ENCODE results near the gene PRKACA. TPM values are rescaled to one million over a fixed set of nuclear protein-coding genes. Genes with fewer than 3 reads are reported as not detected.

The PRKACA gene
- total RNA-seq, 1 donor from 2014 or later = 494 TPM

DNA sequence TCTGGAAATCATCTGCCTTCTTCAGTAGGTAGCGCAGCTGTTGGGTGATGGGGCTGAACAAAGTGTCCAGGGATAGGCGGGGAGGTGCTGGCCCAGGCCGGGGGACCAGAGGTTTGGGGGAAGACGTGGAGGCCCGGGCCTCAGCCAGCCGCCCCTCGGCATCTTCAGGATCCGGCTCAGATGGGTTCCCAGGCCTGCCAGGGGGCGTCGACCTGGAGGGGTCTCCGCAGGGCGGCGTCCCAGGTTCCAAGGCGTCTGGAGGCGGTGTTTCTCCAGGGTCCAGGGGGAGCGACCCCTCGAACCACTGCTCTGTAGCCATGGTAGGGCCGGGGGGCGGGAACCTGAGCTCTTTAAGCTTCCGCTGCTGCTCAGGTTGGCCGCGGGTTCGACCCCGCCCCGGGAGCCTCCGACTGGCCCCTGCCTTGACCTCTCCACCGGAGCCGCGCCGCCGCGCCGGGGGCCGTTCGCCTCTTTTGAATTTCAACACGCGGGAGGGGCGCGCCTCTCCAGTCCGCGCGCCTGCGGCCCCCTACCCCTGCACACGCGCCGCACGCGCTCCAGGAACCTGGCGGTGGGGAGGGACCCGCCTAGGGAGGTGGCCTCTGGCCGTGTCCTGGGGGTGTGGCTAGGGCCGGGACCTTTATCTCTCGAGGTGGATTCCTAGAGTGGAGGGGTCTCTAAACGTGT, 32.1 kb downstream of the PRKACA start, which contains the start of gene C19orf67:
Gene C19orf67, minus strand, starts transcription at position 475 of the 687 bp plus-strand sequence. Its CDS starts 156 bp downstream, at position 319.
- ATAC-seq = no peak
- no peak for DNase-seq (ENCODE audit: missing footprints)
- intact Hi-C loops (cut with DNase I) = no loop called here

DNA sequence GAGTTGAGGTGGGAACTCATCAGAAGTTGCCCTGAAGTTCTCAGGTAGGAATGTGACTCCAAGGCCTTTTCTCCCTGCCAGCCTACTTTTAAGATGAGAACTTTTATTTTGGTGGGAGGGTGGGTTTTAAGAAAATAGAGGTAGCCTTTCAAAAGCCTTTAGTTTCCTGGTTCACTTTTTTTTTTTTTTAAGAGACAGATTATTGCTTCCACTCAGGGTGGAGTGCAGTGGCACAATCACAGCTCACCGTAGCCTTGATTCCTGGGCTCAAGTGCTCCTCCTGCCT, 34.9 kb downstream of the PRKACA start:
- intact Hi-C loops (cut with DNase I) = loop anchor here (5.0 kb wide), 1 partner anchor 35 kb away; the partner anchor contains the start of gene PRKACA
- no peak for DNase-seq (ENCODE audit: missing footprints)
- no peak for ATAC-seq

DNA sequence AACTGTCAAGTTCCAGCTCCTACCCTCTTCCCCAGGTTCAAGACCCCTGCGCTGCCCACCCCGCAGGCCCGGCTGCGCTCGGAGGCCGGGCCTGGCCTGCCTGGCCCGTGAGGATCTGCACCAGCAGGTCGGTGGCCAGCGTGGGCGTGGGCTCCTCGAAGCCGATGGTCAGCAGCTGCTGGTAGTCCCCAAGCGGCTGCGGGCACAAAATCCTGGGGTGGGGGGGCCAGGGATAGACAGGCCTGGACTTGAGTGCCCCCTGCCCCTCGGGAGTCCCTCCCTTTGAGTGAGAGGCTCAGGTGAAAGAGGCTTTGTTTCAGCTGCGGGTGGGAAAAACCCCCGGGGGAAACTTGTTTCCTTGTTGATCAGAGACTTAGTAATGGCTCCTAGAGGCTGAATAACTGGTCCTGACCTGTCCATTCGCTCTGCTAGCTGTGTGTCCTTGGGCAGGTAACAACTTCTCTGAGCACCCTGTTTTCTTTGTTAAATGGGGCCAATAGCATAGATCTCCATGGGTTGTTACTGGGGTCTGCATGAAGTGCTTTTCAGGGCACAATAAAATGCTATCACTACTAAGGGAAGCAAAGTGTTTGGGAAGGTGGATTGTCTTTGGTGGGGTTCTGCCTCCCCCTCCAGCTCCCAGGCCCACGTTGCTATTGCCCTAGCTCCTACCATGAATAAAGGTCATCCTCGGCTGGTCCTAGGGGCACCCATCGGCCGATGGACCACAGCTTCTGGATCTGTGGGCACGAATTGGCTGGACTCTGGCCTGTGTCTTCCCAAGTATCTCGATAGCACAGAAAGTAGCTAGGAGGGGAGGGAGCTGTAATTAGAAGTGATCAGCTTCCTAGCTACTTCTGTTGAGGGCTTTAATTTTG, 35.5 kb downstream of the PRKACA start:
- ATAC-seq = no peak
- DNase-seq (ENCODE audit: missing footprints) = peak; percentile 79
- intact Hi-C loops (cut with DNase I) = loop anchor here (2.0 to 5.0 kb wide), 3 partner anchors 35 to 77 kb away; partner anchors contain the start of genes ASF1B and PRKACA

DNA sequence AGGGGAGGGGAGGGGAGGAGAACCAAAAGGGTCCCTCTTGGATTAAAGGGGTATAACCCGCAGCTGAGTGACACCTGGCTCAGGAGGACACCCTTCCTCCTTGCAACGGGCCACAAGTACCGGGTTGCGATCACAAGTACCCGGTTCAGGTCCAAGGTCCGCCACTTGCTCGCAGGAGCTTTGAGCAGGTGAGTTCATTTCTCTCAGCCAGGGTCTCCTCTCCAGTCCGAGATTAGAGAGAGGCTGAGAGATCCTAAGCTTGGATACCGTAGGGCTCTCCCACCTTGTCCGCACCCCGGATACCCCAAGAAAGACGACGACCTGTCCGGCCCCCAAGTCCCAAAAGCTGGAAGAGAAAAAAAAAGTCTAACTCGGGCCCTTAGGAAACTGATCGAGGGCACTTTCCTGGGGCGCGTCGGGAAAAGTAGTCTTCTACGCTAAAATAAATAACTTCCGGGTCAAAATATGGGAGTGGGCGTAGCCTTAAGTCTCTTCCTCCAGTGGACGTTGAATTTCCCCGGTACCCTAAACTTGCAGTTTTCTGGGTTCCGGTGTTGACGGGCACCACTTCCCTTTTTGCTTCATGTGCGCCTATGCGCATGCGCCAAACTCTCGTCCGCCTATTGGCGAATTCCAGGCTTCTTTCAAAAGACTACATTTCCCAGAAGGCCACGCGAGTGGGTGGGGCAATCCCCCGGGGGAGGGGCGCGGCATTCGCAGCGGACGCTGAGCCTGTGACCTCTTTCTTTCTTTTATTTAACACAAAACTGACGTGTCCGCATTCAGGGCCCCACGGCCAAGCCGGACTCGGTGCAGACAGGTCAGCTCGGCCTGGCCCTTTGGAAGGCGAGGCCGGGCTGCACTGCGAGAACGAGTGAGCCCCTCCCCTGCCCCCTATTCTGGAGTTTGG, 36.4 kb downstream of the PRKACA start:
- ATAC-seq (peak; percentile 96), DNase-seq (ENCODE audit: missing footprints) (peak; percentile 98)
- intact Hi-C loops (cut with DNase I) = loop anchor here (2.0 to 5.0 kb wide), 3 partner anchors 36 to 76 kb away; partner anchors contain the start of genes ASF1B and PRKACA

DNA sequence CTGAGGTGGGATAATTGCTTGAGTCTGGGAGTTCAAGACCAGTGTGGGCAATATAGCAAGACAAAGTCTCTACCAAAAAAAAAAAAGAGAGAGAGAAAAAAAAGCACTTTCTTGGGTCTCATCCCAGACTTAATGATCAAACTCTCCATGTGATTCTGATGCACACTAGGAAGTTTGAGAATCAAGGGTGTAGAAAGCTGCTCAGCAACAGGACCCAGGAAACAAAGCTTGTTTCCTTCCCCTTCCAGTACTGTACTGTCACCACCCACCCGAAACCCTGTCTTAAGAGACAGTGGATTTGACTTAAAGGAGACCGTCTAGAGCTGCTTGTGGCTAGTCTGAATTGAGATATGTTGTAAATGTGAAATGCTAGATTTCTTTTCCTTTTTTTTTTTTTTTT, 39.2 kb downstream of the PRKACA start:
- no peak for ATAC-seq
- DNase-seq (ENCODE audit: missing footprints) = no peak
- intact Hi-C loops (cut with DNase I) = loop anchor here (10.0 kb wide), 1 partner anchor 294 kb away; no protein-coding TSS in a partner anchor

DNA sequence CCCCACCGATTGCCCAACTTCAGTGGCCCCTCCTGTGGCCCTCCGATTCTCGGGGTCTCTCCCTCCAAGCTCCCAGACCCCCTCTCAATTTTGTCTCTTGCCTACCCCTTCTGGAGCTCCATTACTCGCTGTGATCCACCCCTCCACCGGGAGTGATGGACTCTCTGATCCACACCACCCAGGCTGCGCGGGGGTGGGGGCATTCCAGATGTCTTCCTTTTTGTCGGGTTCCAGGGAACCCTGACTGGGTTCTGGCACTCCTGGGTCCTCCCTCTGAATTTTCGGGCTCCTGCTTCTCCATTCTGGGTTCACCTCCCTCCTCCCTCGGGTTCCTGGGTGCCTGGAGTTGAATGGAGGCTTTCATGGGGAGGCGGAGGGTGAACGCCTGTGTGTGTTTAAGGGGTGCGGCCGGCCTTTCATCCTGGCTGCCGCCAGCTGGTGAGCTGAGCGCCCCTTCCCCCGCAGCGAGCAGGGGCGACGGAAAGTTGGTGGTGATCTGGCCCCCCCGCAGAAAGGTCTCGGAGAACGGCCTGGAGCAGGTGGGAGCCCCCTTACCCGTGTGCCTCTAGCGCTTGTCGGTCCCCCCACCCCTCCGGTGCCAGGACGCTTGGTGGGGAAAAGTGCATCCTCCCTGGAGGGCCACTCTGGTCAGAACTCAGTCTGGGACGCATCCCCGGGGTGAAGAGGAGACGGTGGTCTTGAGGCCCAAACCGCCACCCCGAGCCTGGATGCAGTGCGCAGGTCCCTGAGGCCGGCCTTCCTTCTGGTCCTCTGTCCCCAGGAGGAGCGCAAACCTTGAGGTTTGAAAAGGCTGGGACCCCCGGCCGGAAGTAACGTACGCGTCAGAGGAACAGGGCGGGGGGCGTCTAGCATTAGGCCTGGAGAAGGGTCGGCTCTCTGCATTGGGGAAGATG, 43.4 kb downstream of the PRKACA start:
- ATAC-seq (no peak), DNase-seq (ENCODE audit: missing footprints) (no peak)
- intact Hi-C loops (cut with DNase I) = loop anchor here (2.0 to 10.0 kb wide), 2 partner anchors 69 to 289 kb away; no protein-coding TSS in a partner anchor

DNA sequence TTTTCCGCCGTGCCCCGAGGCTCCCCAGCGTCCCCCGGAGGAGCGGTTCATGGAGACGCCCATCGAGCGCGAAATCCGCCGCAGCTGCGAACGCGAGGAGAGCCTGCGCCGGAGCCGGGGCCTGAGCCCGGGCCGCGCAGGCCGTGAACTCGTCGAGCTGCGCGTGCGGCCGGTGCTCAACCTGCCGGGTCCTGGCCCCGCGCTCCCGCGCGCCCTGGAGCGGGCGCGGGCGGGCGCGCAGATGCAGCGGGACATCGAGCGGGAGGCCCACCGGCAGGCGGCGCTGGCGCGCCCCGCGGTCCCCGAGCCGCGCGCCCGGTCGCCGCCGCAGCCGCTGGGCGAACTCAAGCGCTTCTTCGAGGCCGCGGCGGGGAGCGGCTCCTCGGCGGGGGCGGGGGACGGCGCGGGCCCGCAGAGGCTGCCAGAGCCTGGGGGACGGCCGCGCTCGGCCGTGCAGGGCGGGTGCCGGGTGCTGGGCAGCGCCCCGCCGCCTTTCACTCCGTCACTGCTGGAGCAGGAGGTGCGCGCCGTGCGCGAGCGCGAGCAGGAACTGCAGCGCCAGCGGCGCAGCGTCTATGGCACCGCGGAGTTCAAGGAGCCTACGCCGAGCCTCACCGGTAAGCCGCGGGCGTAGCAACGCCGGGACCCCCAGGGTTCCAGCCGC, 44.2 kb downstream of the PRKACA start:
- intact Hi-C loops (cut with DNase I) = loop anchor here (2.0 to 10.0 kb wide), 2 partner anchors 69 to 289 kb away; no protein-coding TSS in a partner anchor
- peak; percentile 41 for ATAC-seq
- DNase-seq (ENCODE audit: missing footprints) = peak; percentile 91

DNA sequence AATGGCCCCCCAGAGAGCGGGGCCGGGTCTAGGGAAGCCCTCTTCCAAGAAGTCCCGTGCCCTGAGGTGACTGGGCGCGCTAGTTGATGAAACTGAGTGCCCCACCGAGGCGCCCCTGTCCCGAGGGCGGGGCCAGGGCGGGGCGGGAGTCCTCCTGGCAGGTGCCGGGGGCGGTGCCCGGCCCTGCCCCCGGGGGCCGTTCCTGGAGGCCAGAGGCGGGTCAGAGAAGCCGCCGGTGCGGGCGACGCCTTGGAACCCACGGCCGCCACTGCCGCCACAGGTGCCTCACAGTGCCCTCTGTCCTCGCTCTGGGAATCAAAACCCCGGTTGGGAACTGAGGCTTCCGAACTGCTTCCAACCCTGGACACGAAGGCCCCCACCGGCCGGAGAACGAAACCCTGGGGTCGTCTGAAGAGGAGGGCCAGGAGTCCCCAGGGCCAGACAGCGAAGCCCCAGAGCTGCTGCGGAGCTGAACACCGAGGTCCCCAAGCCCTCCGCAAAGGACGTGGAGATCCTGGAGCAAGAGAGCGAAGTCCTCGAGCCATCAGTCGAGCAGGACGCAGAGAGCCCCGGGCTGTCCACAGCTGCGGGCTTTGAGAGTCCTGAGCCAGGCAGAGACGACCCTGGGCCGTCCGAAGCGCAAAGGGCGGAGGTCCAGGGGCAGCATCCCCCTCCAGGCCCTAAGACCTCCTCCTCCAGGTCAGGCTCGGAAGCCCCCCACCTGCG, 44.9 kb downstream of the PRKACA start, which contains the start of gene MISP3:
Gene MISP3, plus strand, starts transcription at position 252 of the 726 bp plus-strand sequence. CDS start 524 bp downstream, outside the sequence.
- intact Hi-C loops (cut with DNase I) = loop anchor here (1.0 to 10.0 kb wide), 3 partner anchors 68 to 288 kb away; no protein-coding TSS in a partner anchor
- ATAC-seq = peak; percentile 49
- no peak for DNase-seq (ENCODE audit: missing footprints)

DNA sequence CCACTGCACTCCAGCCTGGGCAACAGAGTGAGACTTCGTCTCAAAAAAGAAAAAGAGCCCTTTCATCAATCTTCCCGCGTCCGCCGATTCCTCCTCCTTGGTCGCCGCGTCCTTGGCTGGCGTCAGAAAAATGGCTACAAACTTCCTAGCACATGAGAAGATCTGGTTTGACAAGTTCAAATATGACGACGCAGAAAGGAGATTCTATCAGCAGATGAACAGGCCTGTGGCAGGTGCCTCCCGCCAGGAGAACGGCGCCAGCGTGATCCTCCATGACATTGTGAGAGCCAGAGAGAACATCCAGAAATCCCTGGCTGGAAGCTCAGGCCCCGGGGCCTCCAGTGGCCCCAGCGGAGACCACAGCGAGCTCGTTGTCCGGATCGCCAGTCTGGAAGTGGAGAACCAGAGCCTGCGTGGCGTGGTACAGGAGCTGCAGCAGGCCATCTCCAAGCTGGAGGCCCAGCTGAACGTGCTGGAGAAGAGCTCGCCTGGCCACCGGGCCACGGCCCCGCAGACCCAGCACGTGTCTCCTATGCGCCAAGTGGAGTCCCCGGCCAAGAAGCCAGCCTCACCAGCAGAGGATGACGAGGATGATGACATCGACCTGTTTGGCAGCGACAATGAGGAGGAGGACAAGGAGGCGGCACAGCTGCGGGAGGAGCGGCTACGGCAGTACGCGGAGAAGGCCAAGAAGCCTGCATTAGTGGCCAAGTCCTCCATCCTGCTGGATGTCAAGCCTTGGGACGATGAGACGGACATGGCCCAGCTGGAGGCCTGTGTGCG, 47.1 kb downstream of the PRKACA start:
- ATAC-seq (no peak), DNase-seq (ENCODE audit: missing footprints) (peak; percentile 74)
- intact Hi-C loops (cut with DNase I) = loop anchor here (10.0 kb wide), 1 partner anchor 286 kb away; no protein-coding TSS in a partner anchor

DNA sequence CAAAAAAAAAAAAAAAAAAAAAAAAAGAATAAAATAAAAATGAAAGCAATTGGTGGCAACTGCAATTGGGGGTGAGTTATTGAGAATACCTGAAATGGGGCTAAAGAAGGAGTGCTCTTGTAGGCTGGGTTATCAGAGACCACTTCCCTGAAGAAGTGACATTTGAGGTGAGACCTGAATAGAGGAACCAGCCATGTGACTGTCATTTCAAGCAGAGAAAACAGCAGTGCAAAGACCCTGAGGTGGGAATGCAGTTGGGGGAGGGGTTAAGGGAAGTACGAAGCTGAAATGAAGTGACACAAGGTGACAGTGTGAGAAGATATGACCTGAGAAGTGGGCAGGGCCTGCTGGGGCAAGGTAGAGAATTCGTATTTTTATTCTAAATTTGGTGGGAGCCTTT, 51.4 kb downstream of the PRKACA start:
- DNase-seq (ENCODE audit: missing footprints) (no peak), ATAC-seq (no peak)
- intact Hi-C loops (cut with DNase I) = no loop called here

DNA sequence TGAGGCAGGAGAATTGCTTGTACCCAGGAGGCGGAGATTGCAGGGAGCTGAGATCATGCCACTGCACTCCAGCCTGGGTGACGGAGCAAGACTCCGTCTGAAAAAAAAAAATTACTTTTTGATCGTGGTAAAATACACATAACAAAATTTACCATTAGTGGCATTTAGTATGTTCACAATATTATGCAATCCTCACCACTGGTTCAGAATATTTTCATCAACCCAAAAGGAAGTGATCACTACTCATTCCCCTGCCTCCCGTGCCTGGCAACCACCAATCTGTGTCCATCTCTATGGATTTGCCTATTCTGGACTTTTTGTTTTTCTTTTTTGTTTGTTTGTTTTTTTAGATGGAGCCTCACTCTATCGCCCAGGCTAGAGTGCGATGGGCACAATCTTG, 54.5 kb downstream of the PRKACA start:
- DNase-seq (ENCODE audit: missing footprints) (no peak), ATAC-seq (no peak)
- intact Hi-C loops (cut with DNase I) = no loop called here

DNA sequence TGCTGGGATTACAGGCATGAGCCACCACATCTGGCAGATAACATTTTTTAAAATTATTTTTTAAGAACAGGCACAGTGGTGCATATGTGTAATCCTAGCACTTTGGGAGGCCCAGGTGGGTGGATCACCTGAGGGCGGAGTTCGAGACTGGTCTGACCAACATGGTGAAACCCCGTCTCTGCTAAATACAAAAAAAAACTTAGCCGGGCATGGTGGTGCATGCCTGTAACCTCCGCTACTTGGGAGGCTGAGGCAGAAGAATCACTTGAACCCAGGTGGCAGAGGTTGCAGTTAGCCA, 55.1 kb downstream of the PRKACA start:
- ATAC-seq (no peak), DNase-seq (ENCODE audit: missing footprints) (no peak)
- intact Hi-C loops (cut with DNase I) = no loop called here

DNA sequence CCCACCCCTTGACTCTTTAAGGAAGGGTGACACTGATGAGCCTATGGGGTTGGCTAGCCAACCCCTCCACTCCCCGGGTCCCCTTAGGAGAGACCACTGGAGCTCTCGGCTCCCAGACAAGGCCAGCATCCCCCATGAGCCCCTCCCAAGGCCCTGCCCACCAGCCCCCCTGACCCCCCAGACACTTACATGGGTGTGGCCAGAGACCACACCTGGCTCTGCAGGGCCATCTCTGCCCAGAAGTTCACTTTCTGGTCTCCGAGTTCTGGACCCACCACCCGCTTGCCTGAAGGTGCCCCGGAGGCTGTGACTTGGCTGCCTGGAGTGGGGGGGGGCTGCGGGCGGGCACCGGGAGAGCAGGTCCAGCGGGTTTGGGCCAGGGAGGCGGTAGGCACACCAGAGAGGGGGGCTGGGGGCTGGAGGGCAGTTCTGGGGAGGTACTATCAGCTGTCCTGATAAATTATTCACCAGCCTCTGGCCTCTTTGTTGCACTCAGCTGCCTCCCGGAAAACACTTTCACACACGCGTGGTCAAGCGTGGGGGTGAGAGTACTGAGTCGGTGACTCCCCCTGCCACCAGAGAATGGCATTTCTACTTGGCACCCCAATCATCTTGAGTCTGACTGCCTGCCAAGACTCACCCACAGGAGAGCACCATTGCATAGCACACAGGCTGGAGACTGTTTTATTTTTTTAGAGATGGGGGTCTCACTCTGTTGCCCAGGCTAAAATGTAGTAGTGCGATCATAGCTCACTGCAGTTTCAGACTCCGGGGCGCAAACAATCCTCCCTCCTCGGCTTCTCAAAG, 55.6 kb downstream of the PRKACA start, which contains the start of gene PALM3:
Gene PALM3, minus strand, starts transcription at position 326 of the 807 bp plus-strand sequence. Its CDS starts 96 bp downstream, at position 230.
- intact Hi-C loops (cut with DNase I) = no loop called here
- no peak for DNase-seq (ENCODE audit: missing footprints)
- no peak for ATAC-seq

DNA sequence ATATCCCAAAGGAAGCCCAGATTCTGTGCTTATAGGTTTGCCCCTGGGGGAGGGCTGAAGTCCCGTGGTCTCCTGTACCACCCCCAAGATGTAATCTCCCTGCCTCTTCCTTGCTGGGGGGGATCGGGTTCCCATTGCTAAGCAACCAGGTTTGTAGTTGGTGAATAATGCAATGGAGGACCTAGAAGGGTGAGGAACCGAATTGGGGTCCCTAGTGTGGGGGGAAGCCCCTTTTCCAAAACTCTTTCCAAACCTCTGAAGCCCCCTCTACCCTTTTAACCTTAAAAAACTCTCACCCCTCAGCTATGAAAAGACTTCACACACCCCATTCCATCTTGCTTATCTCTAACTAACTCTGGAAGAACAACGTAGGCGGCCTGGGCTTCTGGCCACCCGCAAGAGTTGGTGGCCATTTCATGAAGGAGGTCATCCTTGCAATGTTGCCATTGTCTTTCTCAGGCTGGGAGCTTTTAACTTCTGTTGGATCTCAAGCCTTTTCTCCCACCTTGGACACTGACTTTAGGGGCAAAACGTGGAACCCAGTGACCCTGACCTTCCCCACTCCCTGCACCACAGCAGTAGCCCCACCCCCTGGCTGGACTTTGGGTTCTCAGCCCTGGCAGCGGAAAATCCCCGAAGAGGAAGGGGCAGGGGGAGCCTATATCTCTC, 56.3 kb downstream of the PRKACA start:
- DNase-seq (ENCODE audit: missing footprints) (no peak), ATAC-seq (no peak)
- intact Hi-C loops (cut with DNase I) = no loop called here
